ENCODE data around the gene EFEMP2.

EFEMP2 gene

GRCh38 chr11:65822776-65823528 lies 49.6 kb downstream of the EFEMP2 start:
- DNase-seq (ENCODE audit: low read depth), result no peak
- H3K4me3 ChIP-seq (ENCODE audit: low read depth, low read length), result no peak overlapping the region
- TF ChIP-seq CTCF (conservative IDR thresholded peaks at IDR 0.05; ENCODE audit: low read depth, low read length), result no peak

GRCh38 chr11:65821107-65821506 lies 51.5 kb downstream of the EFEMP2 start:
- no peak for TF ChIP-seq CTCF (conservative IDR thresholded peaks at IDR 0.05; ENCODE audit: low read depth, low read length)
- no peak overlapping the region for H3K4me3 ChIP-seq (ENCODE audit: low read depth, low read length)
- no peak for DNase-seq (ENCODE audit: low read depth)

GRCh38 chr11:65817835-65818680 lies 54.5 kb downstream of the EFEMP2 start:
- peak overlapping the region; percentile 81 for H3K4me3 ChIP-seq (ENCODE audit: low read depth, low read length)
- peak; percentile 90 for DNase-seq (ENCODE audit: low read depth)
- TF ChIP-seq CTCF (conservative IDR thresholded peaks at IDR 0.05; ENCODE audit: low read depth, low read length), result peak; percentile 83

GRCh38 chr11:65817312-65817834 lies 55.2 kb downstream of the EFEMP2 start:
- TF ChIP-seq CTCF (conservative IDR thresholded peaks at IDR 0.05; ENCODE audit: low read depth, low read length), result no peak

GRCh38 chr11:65816696-65817095 lies 55.9 kb downstream of the EFEMP2 start:
- no peak overlapping the region for H3K4me3 ChIP-seq (ENCODE audit: low read depth, low read length)
- TF ChIP-seq CTCF (conservative IDR thresholded peaks at IDR 0.05; ENCODE audit: low read depth, low read length), result no peak
- DNase-seq (ENCODE audit: low read depth), result no peak

More at GRCh38 chr11:65817312-65817834, 55.2 kb downstream of the EFEMP2 start:
- H3K4me3 ChIP-seq (ENCODE audit: low read depth, low read length), result peak overlapping the region; percentile 81
- no peak for DNase-seq (ENCODE audit: low read depth)

Data from choroid plexus epithelial cell (primary cell).